ENCODE data around the gene HSPG2.

Gene HSPG2

DNA sequence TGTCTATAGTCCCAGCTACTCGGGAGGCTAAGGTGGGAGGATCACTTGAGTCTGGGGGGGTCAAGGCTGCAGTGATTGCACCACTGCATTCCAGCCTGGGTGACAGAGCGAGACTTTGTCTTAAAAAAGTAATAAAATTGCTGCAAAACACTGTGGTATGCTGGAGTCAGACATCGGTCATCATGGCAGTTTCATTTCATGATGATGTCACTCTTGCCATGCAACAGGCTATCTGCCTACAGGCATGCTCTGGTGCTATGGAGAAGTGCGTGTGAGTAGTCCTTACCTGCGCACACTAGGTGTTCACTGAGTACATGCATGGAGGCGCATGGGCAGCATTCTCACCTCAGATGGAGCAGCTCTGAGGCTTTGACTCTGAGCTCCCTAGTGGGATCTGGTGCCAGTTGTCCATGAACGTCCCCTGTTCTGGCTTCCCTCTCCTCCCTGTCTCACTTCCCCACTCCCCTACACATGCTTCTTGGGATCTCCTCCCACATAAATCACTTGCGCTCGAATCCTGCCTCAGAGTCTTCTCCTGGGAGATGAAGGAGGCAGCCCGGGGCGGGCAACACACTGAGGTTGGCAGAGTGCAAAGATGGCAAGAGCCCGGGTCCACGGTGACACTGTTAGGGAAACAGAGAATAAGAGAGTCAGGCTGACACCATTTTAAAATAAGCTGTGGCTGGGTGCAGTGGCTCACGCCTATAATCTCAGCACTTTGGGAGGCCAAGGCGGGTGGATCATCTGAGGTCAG, 29.3 kb upstream of the HSPG2 start:
- in situ Hi-C loops (cut with MboI; ENCODE audit: low pct_unique_long_range_greater_than_20kb, low sequenced_read_pairs, unreplicated experiment) = loop anchor here (25.0 kb wide), 1 partner anchor 254 kb away; no protein-coding TSS in a partner anchor
- DNase-seq (ENCODE audit: low spot score) = no peak
- TF ChIP-seq, protein P1, sequence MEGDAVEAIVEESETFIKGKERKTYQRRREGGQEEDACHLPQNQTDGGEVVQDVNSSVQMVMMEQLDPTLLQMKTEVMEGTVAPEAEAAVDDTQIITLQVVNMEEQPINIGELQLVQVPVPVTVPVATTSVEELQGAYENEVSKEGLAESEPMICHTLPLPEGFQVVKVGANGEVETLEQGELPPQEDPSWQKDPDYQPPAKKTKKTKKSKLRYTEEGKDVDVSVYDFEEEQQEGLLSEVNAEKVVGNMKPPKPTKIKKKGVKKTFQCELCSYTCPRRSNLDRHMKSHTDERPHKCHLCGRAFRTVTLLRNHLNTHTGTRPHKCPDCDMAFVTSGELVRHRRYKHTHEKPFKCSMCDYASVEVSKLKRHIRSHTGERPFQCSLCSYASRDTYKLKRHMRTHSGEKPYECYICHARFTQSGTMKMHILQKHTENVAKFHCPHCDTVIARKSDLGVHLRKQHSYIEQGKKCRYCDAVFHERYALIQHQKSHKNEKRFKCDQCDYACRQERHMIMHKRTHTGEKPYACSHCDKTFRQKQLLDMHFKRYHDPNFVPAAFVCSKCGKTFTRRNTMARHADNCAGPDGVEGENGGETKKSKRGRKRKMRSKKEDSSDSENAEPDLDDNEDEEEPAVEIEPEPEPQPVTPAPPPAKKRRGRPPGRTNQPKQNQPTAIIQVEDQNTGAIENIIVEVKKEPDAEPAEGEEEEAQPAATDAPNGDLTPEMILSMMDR (IDR thresholded peaks at IDR 0.05; ENCODE audit: extremely low read depth, insufficient read depth, missing control alignments) = no peak

DNA sequence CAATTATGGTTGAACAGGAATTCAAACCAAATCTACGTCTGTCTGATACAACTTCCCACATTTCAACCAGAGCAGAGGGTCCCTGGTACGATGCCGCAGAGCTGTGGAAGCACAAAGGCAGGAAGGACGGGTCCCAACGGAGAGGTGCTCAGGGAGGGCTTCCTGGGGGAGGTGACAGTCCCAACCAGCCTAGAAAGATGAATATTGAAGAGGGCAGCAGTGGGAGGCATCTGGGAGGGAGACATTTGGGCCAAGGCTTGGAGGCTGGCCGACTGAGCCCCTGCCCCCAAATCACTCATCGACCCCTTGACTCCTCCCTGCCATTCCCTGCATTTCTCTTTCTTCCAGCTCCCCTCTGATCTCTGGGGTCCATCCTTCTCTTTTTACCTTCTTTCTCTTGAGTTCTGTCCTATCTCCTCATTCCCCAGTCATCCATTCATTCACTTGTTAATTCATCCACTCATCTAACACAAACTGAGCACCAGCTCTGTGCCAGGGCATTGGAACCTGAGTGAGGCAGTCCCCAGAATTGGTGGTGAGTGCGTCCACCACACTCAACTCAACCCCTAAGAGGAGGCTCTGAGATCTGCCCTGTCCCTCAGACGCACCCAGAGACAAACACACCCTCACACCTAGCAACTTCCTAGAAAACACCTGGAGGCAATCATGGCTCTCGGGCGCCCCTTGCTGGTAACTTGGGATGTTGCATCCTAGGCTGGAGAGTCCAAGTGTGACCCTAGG, 26.5 kb upstream of the HSPG2 start:
- in situ Hi-C loops (cut with MboI; ENCODE audit: low pct_unique_long_range_greater_than_20kb, low sequenced_read_pairs, unreplicated experiment) = loop anchor here (25.0 kb wide), 1 partner anchor 251 kb away; no protein-coding TSS in a partner anchor
- TF ChIP-seq, protein P1 (IDR thresholded peaks at IDR 0.05; ENCODE audit: extremely low read depth, insufficient read depth, missing control alignments) = peak; percentile 83
- DNase-seq (ENCODE audit: low spot score) = peak; percentile 74

DNA sequence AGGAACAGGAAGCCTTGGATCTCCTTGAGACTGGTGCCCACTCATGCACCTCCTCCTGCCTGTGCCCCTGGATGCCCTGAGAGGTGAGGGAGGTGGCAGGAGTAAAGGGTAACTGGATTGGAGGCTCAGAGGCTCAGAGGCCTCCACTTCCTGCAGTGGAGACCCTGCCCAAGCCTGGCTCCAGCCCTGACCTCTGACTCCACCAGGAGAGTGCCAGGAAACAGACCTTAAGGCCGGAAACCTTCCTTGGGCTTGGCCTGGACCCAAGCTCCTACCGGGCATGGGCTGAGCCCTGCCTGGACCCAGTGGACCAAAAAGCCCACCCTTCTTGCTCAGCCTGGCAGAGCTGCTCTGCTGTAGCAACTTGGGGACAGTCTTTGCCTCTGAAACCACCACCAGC, 24.7 kb upstream of the HSPG2 start:
- TF ChIP-seq, protein P1 (IDR thresholded peaks at IDR 0.05; ENCODE audit: extremely low read depth, insufficient read depth, missing control alignments) = no peak
- DNase-seq (ENCODE audit: low spot score) = no peak
- in situ Hi-C loops (cut with MboI; ENCODE audit: low pct_unique_long_range_greater_than_20kb, low sequenced_read_pairs, unreplicated experiment) = loop anchor here (25.0 kb wide), 1 partner anchor 249 kb away; no protein-coding TSS in a partner anchor

DNA sequence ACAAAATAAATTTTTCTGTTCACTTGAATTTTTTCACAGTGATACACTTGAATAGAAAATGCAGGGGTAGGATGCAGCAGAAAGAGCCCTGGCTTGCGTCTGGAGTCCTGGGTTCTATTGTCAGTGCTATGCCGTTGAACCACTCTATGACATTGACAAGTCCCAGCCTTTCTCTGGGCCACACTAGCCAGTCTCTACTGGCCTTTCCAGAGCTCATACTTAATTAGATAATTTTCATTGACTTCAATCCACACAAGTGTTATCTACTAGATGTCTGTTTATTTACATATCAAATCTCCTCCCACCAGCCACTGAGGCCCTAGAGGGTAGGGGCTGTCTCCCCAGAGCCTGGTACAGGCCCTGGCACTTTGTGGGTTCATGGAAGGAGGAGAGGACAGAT, 24.2 kb upstream of the HSPG2 start:
- TF ChIP-seq, protein P1 (IDR thresholded peaks at IDR 0.05; ENCODE audit: extremely low read depth, insufficient read depth, missing control alignments) = no peak
- DNase-seq (ENCODE audit: low spot score) = no peak
- in situ Hi-C loops (cut with MboI; ENCODE audit: low pct_unique_long_range_greater_than_20kb, low sequenced_read_pairs, unreplicated experiment) = loop anchor here (25.0 kb wide), 1 partner anchor 249 kb away; no protein-coding TSS in a partner anchor

DNA sequence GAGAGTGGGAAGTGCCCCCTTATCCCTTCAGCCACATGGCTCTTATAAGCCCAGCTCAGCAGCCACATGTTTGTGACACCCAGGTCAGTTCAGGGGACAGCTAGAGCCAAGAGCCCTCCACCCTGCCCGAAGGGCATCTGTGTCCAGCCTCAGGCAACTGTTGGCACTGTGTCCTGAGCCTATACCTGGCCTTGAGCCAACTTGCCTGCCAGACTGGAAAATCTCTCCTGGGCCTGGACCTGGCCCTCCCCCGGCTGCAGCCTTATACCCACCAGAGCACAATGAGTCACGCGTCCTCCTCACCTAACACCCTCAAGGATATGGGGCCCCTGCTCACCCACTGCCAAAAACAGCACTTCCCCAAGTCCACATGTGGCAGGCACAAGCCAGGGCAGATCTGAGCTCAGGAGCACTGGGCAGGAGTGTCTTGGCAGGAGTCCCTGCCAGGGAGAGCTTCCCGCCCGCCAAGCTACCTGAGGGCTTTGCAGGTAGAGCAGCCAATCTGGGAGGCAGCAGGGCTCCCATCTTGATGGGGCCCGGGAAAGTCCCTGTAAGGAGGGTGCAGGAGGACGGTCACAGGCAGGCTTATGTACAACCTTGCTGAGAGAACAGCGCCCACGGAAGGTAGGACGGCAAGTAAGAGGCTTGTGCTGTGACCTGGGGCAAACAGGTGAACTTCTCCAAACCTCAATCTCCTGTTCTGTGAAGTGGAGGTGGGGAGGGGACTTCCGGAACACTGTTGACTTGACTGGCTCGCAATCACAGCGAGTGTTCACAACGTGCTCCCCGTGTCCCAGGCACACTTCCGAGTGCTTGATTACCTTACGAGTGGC, 19.8 kb upstream of the HSPG2 start:
- in situ Hi-C loops (cut with MboI; ENCODE audit: low pct_unique_long_range_greater_than_20kb, low sequenced_read_pairs, unreplicated experiment) = loop anchor here (25.0 kb wide), 1 partner anchor 245 kb away; no protein-coding TSS in a partner anchor
- TF ChIP-seq, protein P1 (IDR thresholded peaks at IDR 0.05; ENCODE audit: extremely low read depth, insufficient read depth, missing control alignments) = no peak
- peak; percentile 48 for DNase-seq (ENCODE audit: low spot score)

Measured in GM13977 (cell line).